Thoracic aorta (tissue), 2 donors: ENCODE data around the gene UGT1A5. TPM values are rescaled to one million over a fixed set of nuclear protein-coding genes. Genes with fewer than 3 reads are reported as not detected.

Experiments used
- ATAC-seq: fragments of 150-250 bp; one replicate; pipeline ENCODE4 v1.8.0; 2017; ENCODE audit warnings: low read depth; ENCODE audit not compliant: insufficient number of reproducible peaks, low FRiP score
- DNase-seq: peaks from one replicate; pipeline ENCODE4 v3.0.0-alpha.2; 2020; ENCODE audit warnings: low spot score
- H3K27ac ChIP-seq, 2 donors: fragments of 200-600 bp; sonication (generic); 1 replicate in 1 of 2; 2 replicates in 1 of 2; pipeline ENCODE4 v1.5.1; 2016; ENCODE audit warnings: mild to moderate bottlenecking in 2 of 2, moderate library complexity in 2 of 2
- H3K27me3 ChIP-seq: fragments of 200-600 bp; sonication (generic); replicated peaks from 2 replicates; pipeline ENCODE4 v1.6.0; 2016; ENCODE audit warnings: mild to moderate bottlenecking; ENCODE audit not compliant: insufficient read depth
- H3K36me3 ChIP-seq: fragments of 200-600 bp; sonication (generic); one replicate; pipeline ENCODE4 v1.5.1; 2016
- H3K4me1 ChIP-seq, 2 donors: fragments of 200-600 bp; sonication (generic); 1 replicate in 1 of 2; 2 replicates in 1 of 2; pipeline versions ENCODE4 v1.5.1 to v1.6.0; 2016; ENCODE audit warnings: low read depth in 2 of 2, mild to moderate bottlenecking in 1 of 2; ENCODE audit not compliant: control insufficient read depth in 1 of 2
- H3K4me3 ChIP-seq: fragments of 200-600 bp; sonication (generic); 2 replicates; pipeline ENCODE4 v1.5.1; 2016; ENCODE audit warnings: mild to moderate bottlenecking
- H3K9me3 ChIP-seq: fragments of 200-600 bp; sonication (generic); 2 replicates; pipeline ENCODE4 v1.5.1; 2016
- total RNA-seq, 2 donors: library from RNA; depleted of rRNA; stranded (reverse); fragments of >200 nt; gene quantifications; one replicate each; pipeline versions ENCODE4 v1.1.0 to v1.2.3, GENCODE V29; 2016
- TF ChIP-seq, protein P1 (sequence below): fragments of 200-600 bp; sonication (generic); IDR thresholded peaks from one replicate; pipeline ENCODE4 v1.5.1; 2019; ENCODE audit warnings: antibody characterized with exemption

Gene UGT1A5
- total RNA-seq, 2 donors from 2014 or later = not detected

GRCh38 chr2:233773854-233774253 is 61.1 kb downstream of the UGT1A5 start:
- TF ChIP-seq, protein P1, sequence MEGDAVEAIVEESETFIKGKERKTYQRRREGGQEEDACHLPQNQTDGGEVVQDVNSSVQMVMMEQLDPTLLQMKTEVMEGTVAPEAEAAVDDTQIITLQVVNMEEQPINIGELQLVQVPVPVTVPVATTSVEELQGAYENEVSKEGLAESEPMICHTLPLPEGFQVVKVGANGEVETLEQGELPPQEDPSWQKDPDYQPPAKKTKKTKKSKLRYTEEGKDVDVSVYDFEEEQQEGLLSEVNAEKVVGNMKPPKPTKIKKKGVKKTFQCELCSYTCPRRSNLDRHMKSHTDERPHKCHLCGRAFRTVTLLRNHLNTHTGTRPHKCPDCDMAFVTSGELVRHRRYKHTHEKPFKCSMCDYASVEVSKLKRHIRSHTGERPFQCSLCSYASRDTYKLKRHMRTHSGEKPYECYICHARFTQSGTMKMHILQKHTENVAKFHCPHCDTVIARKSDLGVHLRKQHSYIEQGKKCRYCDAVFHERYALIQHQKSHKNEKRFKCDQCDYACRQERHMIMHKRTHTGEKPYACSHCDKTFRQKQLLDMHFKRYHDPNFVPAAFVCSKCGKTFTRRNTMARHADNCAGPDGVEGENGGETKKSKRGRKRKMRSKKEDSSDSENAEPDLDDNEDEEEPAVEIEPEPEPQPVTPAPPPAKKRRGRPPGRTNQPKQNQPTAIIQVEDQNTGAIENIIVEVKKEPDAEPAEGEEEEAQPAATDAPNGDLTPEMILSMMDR = no peak
- H3K27me3 ChIP-seq = no peaks in the 10 kb centered on the region
- no peaks in the 10 kb centered on the region for H3K4me1 ChIP-seq
- no peak for DNase-seq
- peaks cover 4% of the 10 kb centered on the region for H3K9me3 ChIP-seq
- H3K36me3 ChIP-seq = no peaks in the 10 kb centered on the region
- H3K27ac ChIP-seq = no peak overlapping the region
- H3K4me3 ChIP-seq = no peak overlapping the region
- ATAC-seq = no peak

DNA sequence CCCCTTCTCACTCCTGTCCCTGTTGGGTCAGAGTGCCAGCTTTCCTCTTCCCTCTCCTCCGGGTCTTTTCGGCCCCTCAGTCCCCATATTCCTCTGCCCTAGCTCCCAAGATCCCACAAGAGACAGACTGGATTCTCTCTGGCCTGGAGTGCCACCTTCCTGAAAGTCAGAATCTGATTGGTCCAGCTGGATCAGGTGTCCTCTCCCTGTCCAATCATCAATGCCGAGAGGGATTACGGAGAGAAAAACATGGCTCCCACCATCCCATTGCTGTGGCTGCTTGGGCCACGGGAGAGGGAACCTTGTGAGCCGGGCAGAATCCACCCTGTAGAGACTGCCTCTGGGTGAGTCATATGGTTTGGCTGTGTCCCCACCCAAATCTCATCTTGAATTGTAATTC is 62.7 kb downstream of the UGT1A5 start:
- Histone ChIP-seq H3K27ac (no peak overlapping the region), H3K9me3 (peaks cover 4% of the 10 kb centered on the region), H3K4me3 (no peak overlapping the region), H3K4me1 (no peaks in the 10 kb centered on the region), H3K27me3 (no peaks in the 10 kb centered on the region), H3K36me3 (no peaks in the 10 kb centered on the region)
- TF ChIP-seq, protein P1 = no peak
- ATAC-seq (no peak), DNase-seq (no peak)

- no peak for ATAC-seq
- H3K4me1 ChIP-seq = no peaks in the 10 kb centered on the region
- no peak within 1 kb of the TSS for H3K27ac ChIP-seq
- DNase-seq = no peak
- H3K27me3 ChIP-seq = no peaks in the 10 kb centered on the region
- H3K36me3 ChIP-seq = no peaks in the 10 kb centered on the region
- H3K4me3 ChIP-seq = no peak within 1 kb of the TSS
- H3K9me3 ChIP-seq = peaks cover 4% of the 10 kb centered on the region
- TF ChIP-seq, protein P1 = no peak
Measured at GRCh38 chr2:233778030-233778429, 65.3 kb downstream of the UGT1A5 start, which contains the start of gene MROH2A. MROH2A (plus strand) TSS chr2:233778330; CDS start chr2:233779359, 1,029 bp downstream.

- H3K27me3 ChIP-seq = no peaks in the 10 kb centered on the region
- TF ChIP-seq, protein P1 = no peak
Measured at GRCh38 chr2:233779722-233780121, 67.0 kb downstream of the UGT1A5 start.

GRCh38 chr2:233780771-233781170 is 68.1 kb downstream of the UGT1A5 start:
- no peak for DNase-seq
- TF ChIP-seq, protein P1 = no peak
- no peaks in the 10 kb centered on the region for H3K4me1 ChIP-seq
- H3K27ac ChIP-seq = no peak overlapping the region
- peaks cover 2% of the 10 kb centered on the region for H3K9me3 ChIP-seq
- H3K4me3 ChIP-seq = no peak overlapping the region
- no peaks in the 10 kb centered on the region for H3K27me3 ChIP-seq
- ATAC-seq = no peak
- no peaks in the 10 kb centered on the region for H3K36me3 ChIP-seq

More at GRCh38 chr2:233779722-233780121, 67.0 kb downstream of the UGT1A5 start:
- ATAC-seq = no peak
- Histone ChIP-seq H3K4me1 (no peaks in the 10 kb centered on the region), H3K4me3 (no peak overlapping the region), H3K27ac (no peak overlapping the region), H3K36me3 (no peaks in the 10 kb centered on the region), H3K9me3 (peaks cover 4% of the 10 kb centered on the region)
- no peak for DNase-seq
